Glutamatergic neuron (in vitro differentiated cells): Measurements from ENCODE around the gene AKIRIN2. TPM values are rescaled to one million over a fixed set of nuclear protein-coding genes. Genes with fewer than 3 reads are reported as not detected.

Source experiments
- DNase-seq: peaks from one replicate; pipeline ENCODE4 v3.0.0; 2022
- H3K27ac Mint-ChIP-seq: one replicate; pipeline ENCODE4 v1.8.0; 2020; ENCODE audit warnings: mild to moderate bottlenecking, mixed read lengths, inconsistent platforms; ENCODE audit not compliant: unreplicated experiment
- H3K27me3 Mint-ChIP-seq: one replicate; pipeline ENCODE4 v1.8.0; 2020; ENCODE audit warnings: mild to moderate bottlenecking, moderate library complexity, mixed read lengths, inconsistent platforms; ENCODE audit not compliant: unreplicated experiment
- H3K36me3 Mint-ChIP-seq: one replicate; pipeline ENCODE4 v1.8.0; 2020; ENCODE audit warnings: mild to moderate bottlenecking, mixed read lengths, inconsistent platforms; ENCODE audit not compliant: unreplicated experiment
- H3K4me1 Mint-ChIP-seq: one replicate; pipeline ENCODE4 v1.8.0; 2020; ENCODE audit warnings: mild to moderate bottlenecking, low read depth, mixed read lengths, inconsistent platforms; ENCODE audit not compliant: unreplicated experiment
- H3K4me3 Mint-ChIP-seq: one replicate; pipeline ENCODE4 v1.8.0; 2020; ENCODE audit warnings: mild to moderate bottlenecking, mixed read lengths, inconsistent platforms; ENCODE audit not compliant: unreplicated experiment
- H3K9me3 Mint-ChIP-seq: one replicate; pipeline ENCODE4 v1.8.0; 2020; ENCODE audit warnings: mild to moderate bottlenecking, moderate library complexity, mixed read lengths, inconsistent platforms; ENCODE audit not compliant: unreplicated experiment
- total RNA-seq: library from RNA; stranded (reverse); fragmentation: NEBNext Ultra II Directional; extraction: Animal tissue kit (Norgen Biotek cat#: 25700); gene quantifications from one replicate; pipeline ENCODE4 v1.2.1, GENCODE V29; 2021; ENCODE audit not compliant: unreplicated experiment
- TF ChIP-seq, protein P1 (sequence below): fragments of 200-600 bp; sonication (generic); IDR thresholded peaks from one replicate; pipeline ENCODE4 v1.5.0; 2021; ENCODE audit not compliant: partially characterized antibody, unreplicated experiment

Gene AKIRIN2
- total RNA-seq, 1 donor from 2014 or later = 167 TPM

DNA sequence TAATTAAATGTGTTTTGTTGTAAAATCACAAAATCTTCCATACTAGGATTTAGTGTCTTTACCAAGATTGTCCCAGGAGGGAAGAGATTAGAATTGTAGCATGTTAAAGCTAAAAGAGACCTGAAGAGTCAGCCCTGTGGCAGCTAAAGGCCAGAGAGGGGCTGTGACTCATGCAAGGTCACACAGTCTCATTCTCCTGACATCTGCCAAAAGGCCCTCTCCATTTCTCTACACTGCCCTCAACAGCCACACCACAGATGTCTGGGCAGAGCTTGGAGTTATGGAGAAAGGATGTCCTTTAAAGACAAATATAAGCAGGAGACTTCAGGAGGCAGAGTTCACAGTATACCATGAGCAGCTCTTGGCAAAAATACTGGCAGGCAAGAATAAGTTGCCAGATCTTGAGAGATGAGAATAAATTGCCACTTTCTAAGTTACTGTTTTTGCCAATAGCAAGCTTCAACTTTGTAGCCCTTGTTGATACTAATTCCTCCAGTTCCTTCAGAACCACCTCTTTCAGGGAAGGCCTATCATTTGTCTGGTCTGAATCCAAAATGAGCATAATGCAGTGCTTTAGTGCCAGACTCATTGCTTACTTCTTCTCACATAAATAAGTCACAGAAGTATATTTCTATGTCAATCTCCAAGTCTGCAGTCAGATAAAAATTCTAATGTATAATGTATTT, 41.7 kb downstream of the AKIRIN2 start:
- TF ChIP-seq, protein P1, sequence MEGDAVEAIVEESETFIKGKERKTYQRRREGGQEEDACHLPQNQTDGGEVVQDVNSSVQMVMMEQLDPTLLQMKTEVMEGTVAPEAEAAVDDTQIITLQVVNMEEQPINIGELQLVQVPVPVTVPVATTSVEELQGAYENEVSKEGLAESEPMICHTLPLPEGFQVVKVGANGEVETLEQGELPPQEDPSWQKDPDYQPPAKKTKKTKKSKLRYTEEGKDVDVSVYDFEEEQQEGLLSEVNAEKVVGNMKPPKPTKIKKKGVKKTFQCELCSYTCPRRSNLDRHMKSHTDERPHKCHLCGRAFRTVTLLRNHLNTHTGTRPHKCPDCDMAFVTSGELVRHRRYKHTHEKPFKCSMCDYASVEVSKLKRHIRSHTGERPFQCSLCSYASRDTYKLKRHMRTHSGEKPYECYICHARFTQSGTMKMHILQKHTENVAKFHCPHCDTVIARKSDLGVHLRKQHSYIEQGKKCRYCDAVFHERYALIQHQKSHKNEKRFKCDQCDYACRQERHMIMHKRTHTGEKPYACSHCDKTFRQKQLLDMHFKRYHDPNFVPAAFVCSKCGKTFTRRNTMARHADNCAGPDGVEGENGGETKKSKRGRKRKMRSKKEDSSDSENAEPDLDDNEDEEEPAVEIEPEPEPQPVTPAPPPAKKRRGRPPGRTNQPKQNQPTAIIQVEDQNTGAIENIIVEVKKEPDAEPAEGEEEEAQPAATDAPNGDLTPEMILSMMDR = no peak
- Mint-ChIP-seq H3K27me3 (peaks cover 2% of the 10 kb centered on the region), H3K9me3 (no peaks in the 10 kb centered on the region), H3K27ac (no peak overlapping the region), H3K4me3 (no peak overlapping the region), H3K4me1 (peaks cover 6% of the 10 kb centered on the region), H3K36me3 (no peaks in the 10 kb centered on the region)
- DNase-seq = no peak

DNA sequence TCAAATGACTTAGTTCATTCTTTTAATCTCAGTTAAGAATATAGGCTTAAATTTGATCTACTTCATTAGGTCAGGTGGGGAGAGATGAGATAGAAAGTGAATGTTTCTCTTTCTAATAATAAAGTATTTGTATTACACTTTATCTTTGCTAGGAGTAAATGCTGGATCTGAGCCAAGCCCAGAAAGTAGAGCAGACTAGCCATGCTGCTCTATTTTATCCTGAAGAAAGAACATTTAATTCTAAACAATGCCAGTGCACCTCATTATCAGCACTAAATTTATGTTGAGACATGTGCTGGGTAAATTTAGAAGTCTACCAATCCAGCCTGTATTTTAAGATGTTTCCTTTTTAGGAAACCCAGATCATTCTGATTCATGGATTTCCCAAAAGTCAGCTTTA, 43.5 kb downstream of the AKIRIN2 start:
- Mint-ChIP-seq H3K27me3 (peaks cover 2% of the 10 kb centered on the region), H3K4me1 (peaks cover 3% of the 10 kb centered on the region), H3K36me3 (no peaks in the 10 kb centered on the region), H3K9me3 (no peaks in the 10 kb centered on the region), H3K4me3 (no peak overlapping the region), H3K27ac (no peak overlapping the region)
- DNase-seq = no peak
- TF ChIP-seq, protein P1 = no peak

DNA sequence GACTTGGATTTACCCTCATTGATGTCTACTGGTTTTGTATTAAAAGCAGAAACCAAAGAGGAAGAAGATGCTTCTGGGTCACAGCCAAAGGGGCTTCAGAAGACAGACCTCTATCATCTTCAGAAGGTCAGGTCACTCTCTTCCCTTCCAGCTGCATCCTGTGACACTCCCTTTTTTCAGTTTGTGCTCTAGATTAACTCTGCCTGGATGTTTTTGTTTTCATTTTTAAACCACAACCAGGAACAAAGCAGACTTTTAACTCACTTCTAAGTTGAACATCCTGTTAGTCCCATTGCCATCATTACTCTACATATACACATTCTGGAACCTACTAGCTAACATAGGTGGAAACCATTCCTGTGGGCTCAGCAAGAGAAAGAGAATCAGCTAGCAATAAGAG, 45.2 kb downstream of the AKIRIN2 start:
- Mint-ChIP-seq H3K27me3 (no peaks in the 10 kb centered on the region), H3K9me3 (no peaks in the 10 kb centered on the region), H3K4me1 (no peaks in the 10 kb centered on the region), H3K36me3 (no peaks in the 10 kb centered on the region), H3K4me3 (no peak overlapping the region), H3K27ac (no peak overlapping the region)
- TF ChIP-seq, protein P1 = no peak
- no peak for DNase-seq

DNA sequence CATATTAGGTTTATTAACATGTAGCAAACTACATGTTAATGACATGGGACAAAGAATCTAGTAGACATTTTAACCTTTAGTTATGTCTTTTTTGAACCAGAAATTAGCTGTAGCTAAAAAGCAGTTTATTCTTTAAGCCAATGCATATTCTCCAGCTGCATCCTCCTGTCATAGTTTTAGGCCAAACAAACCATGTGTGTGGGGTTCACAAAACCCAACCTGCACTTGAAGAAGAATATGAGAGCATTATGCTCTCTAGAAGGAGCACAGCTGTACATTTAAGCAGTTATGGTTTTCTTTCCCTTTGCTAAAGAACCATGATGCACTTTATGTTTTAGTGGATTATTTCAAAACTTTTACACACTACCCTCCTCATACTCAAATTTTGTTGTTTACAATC, 46.2 kb downstream of the AKIRIN2 start:
- H3K36me3 Mint-ChIP-seq = no peaks in the 10 kb centered on the region
- no peaks in the 10 kb centered on the region for H3K27me3 Mint-ChIP-seq
- H3K9me3 Mint-ChIP-seq = no peaks in the 10 kb centered on the region
- H3K4me1 Mint-ChIP-seq = no peaks in the 10 kb centered on the region
- no peak overlapping the region for H3K27ac Mint-ChIP-seq
- H3K4me3 Mint-ChIP-seq = no peak overlapping the region
- TF ChIP-seq, protein P1 = no peak
- DNase-seq = no peak

DNA sequence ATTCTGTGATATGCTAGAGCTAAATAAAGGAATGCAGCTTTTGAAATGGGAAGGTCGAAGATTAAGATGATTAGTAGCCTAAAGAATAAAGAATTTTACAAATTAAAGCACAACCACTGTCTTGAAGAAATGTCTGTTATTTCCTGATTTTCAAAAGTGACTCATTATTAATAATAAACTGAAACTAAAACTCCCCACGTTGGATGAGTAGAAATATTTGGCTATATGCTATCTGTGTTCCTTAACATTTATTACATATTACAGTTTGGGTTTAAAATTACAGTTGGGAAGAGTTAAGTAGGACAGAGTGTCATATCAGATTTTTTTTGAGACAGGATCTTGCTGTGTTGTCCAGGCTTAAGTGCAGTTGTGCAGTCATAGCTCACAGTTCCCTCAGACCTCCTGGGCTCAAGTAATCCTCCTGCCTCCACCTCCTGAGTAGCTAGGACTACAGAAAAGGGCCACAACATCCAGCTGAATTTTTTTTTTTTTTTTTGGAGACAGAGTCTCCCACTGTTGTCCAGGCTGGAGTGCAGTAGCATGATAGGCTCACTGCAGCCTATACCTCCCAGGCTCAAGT, 47.1 kb downstream of the AKIRIN2 start:
- no peak overlapping the region for H3K27ac Mint-ChIP-seq
- TF ChIP-seq, protein P1 = no peak
- no peak for DNase-seq
- H3K9me3 Mint-ChIP-seq = peaks cover 1% of the 10 kb centered on the region
- no peak overlapping the region for H3K4me3 Mint-ChIP-seq
- no peaks in the 10 kb centered on the region for H3K36me3 Mint-ChIP-seq
- H3K4me1 Mint-ChIP-seq = no peaks in the 10 kb centered on the region
- H3K27me3 Mint-ChIP-seq = no peaks in the 10 kb centered on the region
